Measurements from ENCODE around the gene CTSV. TPM values are rescaled to one million over a fixed set of nuclear protein-coding genes. Genes with fewer than 3 reads are reported as not detected.

The CTSV gene
- total and polyA plus RNA-seq, 2 donors (not counting 1 experiment from before 2014, with no cell fraction given), result not detected

DNA sequence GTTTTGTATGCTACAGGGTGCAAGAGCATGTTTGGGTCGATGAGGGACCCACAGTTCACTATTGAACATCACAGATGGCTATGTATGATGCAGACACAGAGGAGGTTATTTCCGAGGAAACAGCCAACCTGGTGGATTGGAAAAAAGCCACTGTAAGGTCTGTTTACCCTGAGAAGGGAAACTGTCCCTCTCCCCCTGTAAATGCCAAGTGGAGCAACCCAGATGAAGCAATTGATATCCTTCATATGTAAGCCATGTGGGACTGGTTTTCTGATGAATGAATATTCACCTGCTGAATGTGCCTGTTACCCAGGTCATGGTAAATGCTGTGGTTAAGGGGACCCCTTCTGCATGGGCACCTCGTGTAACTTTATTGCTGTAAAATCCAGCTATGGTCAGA, 14.8 kb upstream of the CTSV start:
- ATAC-seq (ENCODE audit: low read depth) (no peak), DNase-seq (no peak)
- Histone ChIP-seq H3K9me3 (ENCODE audit: control extremely low read depth in 1 of 3, control insufficient read depth in 2 of 3, insufficient read depth in 1 of 3, low read length in 2 of 3) (peaks cover 0 to 3% (median 0%) of the 10 kb centered on the region in 3 donors), H3K9ac (ENCODE audit: low read length) (no peak overlapping the region), H2AFZ (ENCODE audit: insufficient read depth, low read depth, low read length, poor library complexity, severe bottlenecking) (no peak overlapping the region), H3K4me2 (replicated peaks; ENCODE audit: low read depth, low read length, poor library complexity, severe bottlenecking) (no peak overlapping the region), H3K4me3 (ENCODE audit: control extremely low read depth in 1 of 5, extremely low read depth in 1 of 5, insufficient read depth in 1 of 5, low read depth in 2 of 5, low read length in 4 of 5) (no peak overlapping the region), H3K27me3 (replicated peaks in 1 of 4; ENCODE audit: control extremely low read depth in 1 of 4, control insufficient read depth in 3 of 4, insufficient read depth in 4 of 4, low read length in 3 of 4) (peaks cover 0 to 3% (median under 1%) of the 10 kb centered on the region in 4 experiments), H3K27ac (ENCODE audit: low read length in 2 of 2) (no peak overlapping the region), H3K79me2 (ENCODE audit: control insufficient read depth, insufficient read depth, low read length) (no peaks in the 10 kb centered on the region), H3K4me1 (ENCODE audit: control insufficient read depth in 2 of 2, insufficient read depth in 2 of 2, low read length in 2 of 2) (no peaks in the 10 kb centered on the region), H3K36me3 (replicated peaks in 1 of 2; ENCODE audit: control extremely low read depth in 1 of 2, control insufficient read depth in 1 of 2, extremely low read depth in 1 of 2, insufficient read depth in 2 of 2, low read length in 1 of 2) (no peaks in the 10 kb centered on the region), H4K20me1 (ENCODE audit: control insufficient read depth, insufficient read depth, low read length, poor library complexity, severe bottlenecking) (no peaks in the 10 kb centered on the region)
- no peak for TF ChIP-seq EZH2 (IDR thresholded peaks at IDR 0.05; ENCODE audit: borderline replicate concordance, insufficient read depth, low read depth, low read length, poor library complexity, severe bottlenecking)
- no peak for TF ChIP-seq CTCF (IDR thresholded peaks at IDR 0.05)
- H3K27me3 Mint-ChIP-seq, result peaks cover 43% of the 10 kb centered on the region
- CTCF ChIA-PET, result no interaction called here
- 34% methylated on average over 2 of the region's 3 CpGs for WGBS (ENCODE audit: insufficient coverage)
- POLR2A ChIA-PET, result no interaction called here
- no peak overlapping the region for H3K4me3 Mint-ChIP-seq
- intact Hi-C loops (cut with micrococcal nuclease), result no loop called here
- no peak overlapping the region for H3K27ac Mint-ChIP-seq
- no peaks in the 10 kb centered on the region for H3K4me1 Mint-ChIP-seq
- H3K9me3 Mint-ChIP-seq (ENCODE audit: insufficient read depth), result no peaks in the 10 kb centered on the region

DNA sequence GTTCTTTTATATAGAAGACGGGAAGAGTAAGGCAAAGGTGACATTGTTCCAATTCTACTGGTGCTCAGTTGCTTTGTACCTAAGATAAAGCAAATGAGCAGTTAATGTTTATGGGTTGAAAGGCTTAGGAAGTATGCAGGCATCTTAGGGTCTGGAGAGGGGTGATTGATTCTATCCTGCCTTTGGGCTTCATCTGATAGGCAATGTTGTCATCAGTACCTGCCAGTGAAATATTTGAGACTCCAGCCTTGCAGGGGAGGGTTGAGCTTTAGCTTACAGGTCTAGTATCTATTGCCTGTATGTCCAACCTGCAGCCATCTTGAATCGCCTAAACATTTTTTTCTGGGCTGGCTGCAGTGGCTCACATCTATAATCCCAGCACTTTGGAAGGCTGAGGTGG, 13.8 kb upstream of the CTSV start:
- H3K4me2 ChIP-seq (replicated peaks; ENCODE audit: low read depth, low read length, poor library complexity, severe bottlenecking), result no peak overlapping the region
- Mint-ChIP-seq H3K4me1 (no peaks in the 10 kb centered on the region), H3K4me3 (no peak overlapping the region), H3K27me3 (peaks cover 45% of the 10 kb centered on the region), H3K9me3 (ENCODE audit: insufficient read depth) (no peaks in the 10 kb centered on the region), H3K27ac (no peak overlapping the region)
- peaks cover 0 to 4% (median 1%) of the 10 kb centered on the region in 4 experiments for H3K27me3 ChIP-seq (replicated peaks in 1 of 4; ENCODE audit: control extremely low read depth in 1 of 4, control insufficient read depth in 3 of 4, insufficient read depth in 4 of 4, low read length in 3 of 4)
- ATAC-seq (ENCODE audit: low read depth) (no peak), DNase-seq (no peak)
- H3K9ac ChIP-seq (ENCODE audit: low read length), result no peak overlapping the region
- no peak overlapping the region for H3K27ac ChIP-seq (ENCODE audit: low read length in 2 of 2)
- H3K4me1 ChIP-seq (ENCODE audit: control insufficient read depth in 2 of 2, insufficient read depth in 2 of 2, low read length in 2 of 2), result no peaks in the 10 kb centered on the region
- ChIA-PET CTCF (no interaction called here), POLR2A (no interaction called here)
- H4K20me1 ChIP-seq (ENCODE audit: control insufficient read depth, insufficient read depth, low read length, poor library complexity, severe bottlenecking), result no peaks in the 10 kb centered on the region
- WGBS (ENCODE audit: insufficient coverage), result 80% methylated on average over 1 of the region's 2 CpGs
- H3K4me3 ChIP-seq (ENCODE audit: control extremely low read depth in 1 of 5, extremely low read depth in 1 of 5, insufficient read depth in 1 of 5, low read depth in 2 of 5, low read length in 4 of 5), result no peak overlapping the region
- peaks cover 0 to 3% (median 0%) of the 10 kb centered on the region in 3 donors for H3K9me3 ChIP-seq (ENCODE audit: control extremely low read depth in 1 of 3, control insufficient read depth in 2 of 3, insufficient read depth in 1 of 3, low read length in 2 of 3)
- H3K36me3 ChIP-seq (replicated peaks in 1 of 2; ENCODE audit: control extremely low read depth in 1 of 2, control insufficient read depth in 1 of 2, extremely low read depth in 1 of 2, insufficient read depth in 2 of 2, low read length in 1 of 2), result no peaks in the 10 kb centered on the region
- intact Hi-C loops (cut with micrococcal nuclease), result no loop called here
- H3K79me2 ChIP-seq (ENCODE audit: control insufficient read depth, insufficient read depth, low read length), result no peaks in the 10 kb centered on the region
- H2AFZ ChIP-seq (ENCODE audit: insufficient read depth, low read depth, low read length, poor library complexity, severe bottlenecking), result no peak overlapping the region
- TF ChIP-seq CTCF (IDR thresholded peaks at IDR 0.05) (no peak), EZH2 (IDR thresholded peaks at IDR 0.05; ENCODE audit: borderline replicate concordance, insufficient read depth, low read depth, low read length, poor library complexity, severe bottlenecking) (no peak)
